Measurements from ENCODE around the gene TMEM217. TPM values are rescaled to one million over a fixed set of nuclear protein-coding genes. Genes with fewer than 3 reads are reported as not detected.

TMEM217 gene
- polyA plus RNA-seq, 3 donors = 0.09 to 0.29 TPM; not detected in 1

GRCh38 chr6:37225350-37226169, 32.4 kb downstream of the TMEM217 start:
- Histone ChIP-seq H3K27me3 (ENCODE audit: control insufficient read depth in 2 of 2, insufficient read depth in 2 of 2, low read length in 2 of 2) (no peaks in the 10 kb centered on the region), H3K36me3 (replicated peaks in 1 of 2; ENCODE audit: control insufficient read depth in 1 of 2, insufficient read depth in 2 of 2, low read length in 2 of 2) (no peaks in the 10 kb centered on the region), H3K4me2 (replicated peaks; ENCODE audit: extremely low read depth, low read length, poor library complexity, severe bottlenecking) (no peak overlapping the region), H3K4me3 (replicated peaks in 1 of 3; ENCODE audit: low read depth in 2 of 3, low read length in 3 of 3) (no peak overlapping the region), H3K9ac (ENCODE audit: insufficient read depth, low read length, poor library complexity, severe bottlenecking) (no peak overlapping the region), H3K79me2 (ENCODE audit: insufficient read depth, low read length) (no peaks in the 10 kb centered on the region), H3K27ac (ENCODE audit: low read depth in 1 of 2, low read length in 2 of 2) (no peak overlapping the region), H4K20me1 (ENCODE audit: insufficient read depth, low read length) (no peaks in the 10 kb centered on the region), H2AFZ (ENCODE audit: insufficient read depth, low read depth, low read length, poor library complexity, severe bottlenecking) (no peak overlapping the region), H3K4me1 (ENCODE audit: control insufficient read depth in 1 of 2, insufficient read depth in 2 of 2, low read length in 2 of 2) (peaks cover 17 to 24% of the 10 kb centered on the region in 2 donors), H3K9me3 (replicated peaks in 1 of 2; ENCODE audit: control insufficient read depth in 1 of 2, insufficient read depth in 1 of 2, low read length in 2 of 2) (no peaks in the 10 kb centered on the region)
- Mint-ChIP-seq H3K9me3 (no peaks in the 10 kb centered on the region), H3K27me3 (ENCODE audit: low read depth in 3 of 3) (peaks cover 0 to 7% (median 1%) of the 10 kb centered on the region in 3 donors), H3K36me3 (no peaks in the 10 kb centered on the region), H3K27ac (no peak overlapping the region), H3K4me1 (peaks cover 18% of the 10 kb centered on the region), H3K4me3 (no peak overlapping the region)
- 79% methylated on average over 3 of the region's 5 CpGs for WGBS (ENCODE audit: insufficient coverage)
- TF ChIP-seq CTCF (IDR thresholded peaks at IDR 0.05) = no peak
- DNase-seq = no peak
- intact Hi-C loops (cut with micrococcal nuclease) = no loop called here

GRCh38 chr6:37222992-37223391, 35.0 kb downstream of the TMEM217 start:
- no peaks in the 10 kb centered on the region for H3K9me3 ChIP-seq (replicated peaks in 1 of 2; ENCODE audit: control insufficient read depth in 1 of 2, insufficient read depth in 1 of 2, low read length in 2 of 2)
- H3K4me1 ChIP-seq (ENCODE audit: control insufficient read depth in 1 of 2, insufficient read depth in 2 of 2, low read length in 2 of 2) = peaks cover 43 to 50% of the 10 kb centered on the region in 2 donors
- peak overlapping the region in 1 of 3 experiments; percentile 84 for H3K4me3 ChIP-seq (replicated peaks in 1 of 3; ENCODE audit: low read depth in 2 of 3, low read length in 3 of 3)
- H4K20me1 ChIP-seq (ENCODE audit: insufficient read depth, low read length) = no peaks in the 10 kb centered on the region
- no peaks in the 10 kb centered on the region for H3K36me3 ChIP-seq (replicated peaks in 1 of 2; ENCODE audit: control insufficient read depth in 1 of 2, insufficient read depth in 2 of 2, low read length in 2 of 2)
- no peak overlapping the region for H3K27ac ChIP-seq (ENCODE audit: low read depth in 1 of 2, low read length in 2 of 2)
- peak overlapping the region; percentile 83 to 92 for H3K4me3 Mint-ChIP-seq
- H3K36me3 Mint-ChIP-seq = no peaks in the 10 kb centered on the region
- DNase-seq = no peak
- H3K9me3 Mint-ChIP-seq = no peaks in the 10 kb centered on the region
- peaks cover 44% of the 10 kb centered on the region for H3K4me1 Mint-ChIP-seq
- no peak for TF ChIP-seq CTCF (IDR thresholded peaks at IDR 0.05)
- intact Hi-C loops (cut with micrococcal nuclease) = loop anchor here in 1 of 2 donors (5.0 kb wide), 1 partner anchor 39 kb away; no protein-coding TSS in a partner anchor
- H3K9ac ChIP-seq (ENCODE audit: insufficient read depth, low read length, poor library complexity, severe bottlenecking) = peak overlapping the region; percentile 54
- H3K27me3 ChIP-seq (ENCODE audit: control insufficient read depth in 2 of 2, insufficient read depth in 2 of 2, low read length in 2 of 2) = no peaks in the 10 kb centered on the region
- H2AFZ ChIP-seq (ENCODE audit: insufficient read depth, low read depth, low read length, poor library complexity, severe bottlenecking) = peak overlapping the region; percentile 92
- peak overlapping the region in 1 of 7 donors; percentile 68 for H3K27ac Mint-ChIP-seq
- no peaks in the 10 kb centered on the region for H3K79me2 ChIP-seq (ENCODE audit: insufficient read depth, low read length)
- peak overlapping the region; percentile 99 for H3K4me2 ChIP-seq (replicated peaks; ENCODE audit: extremely low read depth, low read length, poor library complexity, severe bottlenecking)
- H3K27me3 Mint-ChIP-seq (ENCODE audit: low read depth in 3 of 3) = peaks cover 0 to 4% (median 1%) of the 10 kb centered on the region in 3 donors

All from CD14-positive monocyte (primary cell).